ENCODE results near the gene CXADR.

The CXADR gene

DNA sequence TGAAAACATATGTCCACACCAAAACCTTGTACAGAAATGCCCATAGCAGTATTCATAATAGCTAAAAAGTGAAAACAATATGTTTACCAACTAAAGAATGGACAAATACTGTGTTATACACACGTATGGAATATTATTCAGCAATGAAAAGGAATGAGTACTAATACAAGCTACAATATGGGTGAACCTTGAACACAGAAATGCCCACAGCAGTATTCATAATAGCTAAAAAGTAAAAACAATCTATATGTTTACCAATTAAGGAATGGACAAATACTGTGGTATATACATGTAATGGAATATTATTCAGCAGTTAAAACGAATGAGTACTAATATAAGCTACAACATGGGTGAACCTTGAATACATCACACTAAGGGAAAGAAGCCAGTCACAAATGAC, 96.8 kb downstream of the CXADR start:
- H4K20me1 ChIP-seq (ENCODE audit: insufficient read depth, low read length, poor library complexity, severe bottlenecking) = peaks cover 67% of the 10 kb centered on the region
- H3K4me1 ChIP-seq (ENCODE audit: insufficient read depth, low read length, poor library complexity, severe bottlenecking) = peaks cover 53% of the 10 kb centered on the region
- H3K79me2 ChIP-seq (ENCODE audit: insufficient read depth, low read length) = peaks cover 77% of the 10 kb centered on the region
- peak overlapping the region; percentile 80 for H3K4me3 ChIP-seq (ENCODE audit: low read length, poor library complexity, severe bottlenecking)
- peaks cover 12% of the 10 kb centered on the region for H3K36me3 ChIP-seq (ENCODE audit: insufficient read depth, low read length)
- H3F3A ChIP-seq (ENCODE audit: low read depth) = peaks cover 5% of the 10 kb centered on the region; the same call in 1 of the 2 replicates
- H3K4me2 ChIP-seq (ENCODE audit: low read depth, low read length, poor library complexity, severe bottlenecking) = peak overlapping the region; percentile 95
- no peaks in the 10 kb centered on the region for H3K27me3 ChIP-seq (ENCODE audit: insufficient read depth, low read length, poor library complexity, severe bottlenecking)
- no peak overlapping the region for H2AFZ ChIP-seq (ENCODE audit: low read length)
- no peak for TF ChIP-seq EZH2phosphoT487 (IDR thresholded peaks at IDR 0.05; ENCODE audit: borderline replicate concordance)
- TF ChIP-seq, protein P1, sequence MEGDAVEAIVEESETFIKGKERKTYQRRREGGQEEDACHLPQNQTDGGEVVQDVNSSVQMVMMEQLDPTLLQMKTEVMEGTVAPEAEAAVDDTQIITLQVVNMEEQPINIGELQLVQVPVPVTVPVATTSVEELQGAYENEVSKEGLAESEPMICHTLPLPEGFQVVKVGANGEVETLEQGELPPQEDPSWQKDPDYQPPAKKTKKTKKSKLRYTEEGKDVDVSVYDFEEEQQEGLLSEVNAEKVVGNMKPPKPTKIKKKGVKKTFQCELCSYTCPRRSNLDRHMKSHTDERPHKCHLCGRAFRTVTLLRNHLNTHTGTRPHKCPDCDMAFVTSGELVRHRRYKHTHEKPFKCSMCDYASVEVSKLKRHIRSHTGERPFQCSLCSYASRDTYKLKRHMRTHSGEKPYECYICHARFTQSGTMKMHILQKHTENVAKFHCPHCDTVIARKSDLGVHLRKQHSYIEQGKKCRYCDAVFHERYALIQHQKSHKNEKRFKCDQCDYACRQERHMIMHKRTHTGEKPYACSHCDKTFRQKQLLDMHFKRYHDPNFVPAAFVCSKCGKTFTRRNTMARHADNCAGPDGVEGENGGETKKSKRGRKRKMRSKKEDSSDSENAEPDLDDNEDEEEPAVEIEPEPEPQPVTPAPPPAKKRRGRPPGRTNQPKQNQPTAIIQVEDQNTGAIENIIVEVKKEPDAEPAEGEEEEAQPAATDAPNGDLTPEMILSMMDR (conservative IDR thresholded peaks at IDR 0.05; ENCODE audit: low read length) = no peak
- no peaks in the 10 kb centered on the region for H3K9me3 ChIP-seq (ENCODE audit: insufficient read depth, low read depth, low read length)
- H3K9ac ChIP-seq (ENCODE audit: low read depth, low read length, poor library complexity, severe bottlenecking) = peak overlapping the region; percentile 72
- no peaks in the 10 kb centered on the region for H3K9me2 ChIP-seq (replicated peaks; ENCODE audit: low read depth, low read length)

DNA sequence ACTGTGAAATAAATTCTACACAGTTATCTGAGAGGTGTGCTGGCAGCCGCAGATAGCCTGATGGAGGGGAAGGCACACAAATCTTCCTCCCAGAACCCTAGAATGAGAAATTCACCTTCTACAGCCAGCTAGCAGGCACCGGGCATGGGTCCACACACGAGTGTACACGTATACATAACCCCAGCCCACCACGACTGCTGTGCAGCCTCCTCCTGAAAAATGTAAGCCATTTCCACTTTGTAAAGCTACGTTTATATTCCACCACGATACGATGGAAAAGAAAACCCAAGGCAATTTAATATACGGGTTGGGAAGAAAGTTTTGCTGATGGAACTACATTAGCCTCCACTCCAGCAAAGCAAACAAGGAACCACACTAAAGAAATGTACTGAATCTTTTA, 98.1 kb downstream of the CXADR start:
- H3K79me2 ChIP-seq (ENCODE audit: insufficient read depth, low read length) = peaks cover 65% of the 10 kb centered on the region
- H3K9me2 ChIP-seq (replicated peaks; ENCODE audit: low read depth, low read length) = no peaks in the 10 kb centered on the region
- no peaks in the 10 kb centered on the region for H3K9me3 ChIP-seq (ENCODE audit: insufficient read depth, low read depth, low read length)
- H2AFZ ChIP-seq (ENCODE audit: low read length) = peak overlapping the region; percentile 44; the same call in 1 of the 2 replicates
- peaks cover 48% of the 10 kb centered on the region for H3K4me1 ChIP-seq (ENCODE audit: insufficient read depth, low read length, poor library complexity, severe bottlenecking)
- H4K20me1 ChIP-seq (ENCODE audit: insufficient read depth, low read length, poor library complexity, severe bottlenecking) = peaks cover 55% of the 10 kb centered on the region
- no peak for TF ChIP-seq EZH2phosphoT487 (IDR thresholded peaks at IDR 0.05; ENCODE audit: borderline replicate concordance)
- TF ChIP-seq, protein P1 (conservative IDR thresholded peaks at IDR 0.05; ENCODE audit: low read length) = no peak
- no peaks in the 10 kb centered on the region for H3K27me3 ChIP-seq (ENCODE audit: insufficient read depth, low read length, poor library complexity, severe bottlenecking)
- peaks cover 5% of the 10 kb centered on the region for H3K36me3 ChIP-seq (ENCODE audit: insufficient read depth, low read length)
- H3K4me3 ChIP-seq (ENCODE audit: low read length, poor library complexity, severe bottlenecking) = peak overlapping the region; percentile 80
- peak overlapping the region; percentile 95 for H3K4me2 ChIP-seq (ENCODE audit: low read depth, low read length, poor library complexity, severe bottlenecking)
- H3K9ac ChIP-seq (ENCODE audit: low read depth, low read length, poor library complexity, severe bottlenecking) = peak overlapping the region; percentile 91
- peaks cover 5% of the 10 kb centered on the region; the same call in 1 of the 2 replicates for H3F3A ChIP-seq (ENCODE audit: low read depth)

DNA sequence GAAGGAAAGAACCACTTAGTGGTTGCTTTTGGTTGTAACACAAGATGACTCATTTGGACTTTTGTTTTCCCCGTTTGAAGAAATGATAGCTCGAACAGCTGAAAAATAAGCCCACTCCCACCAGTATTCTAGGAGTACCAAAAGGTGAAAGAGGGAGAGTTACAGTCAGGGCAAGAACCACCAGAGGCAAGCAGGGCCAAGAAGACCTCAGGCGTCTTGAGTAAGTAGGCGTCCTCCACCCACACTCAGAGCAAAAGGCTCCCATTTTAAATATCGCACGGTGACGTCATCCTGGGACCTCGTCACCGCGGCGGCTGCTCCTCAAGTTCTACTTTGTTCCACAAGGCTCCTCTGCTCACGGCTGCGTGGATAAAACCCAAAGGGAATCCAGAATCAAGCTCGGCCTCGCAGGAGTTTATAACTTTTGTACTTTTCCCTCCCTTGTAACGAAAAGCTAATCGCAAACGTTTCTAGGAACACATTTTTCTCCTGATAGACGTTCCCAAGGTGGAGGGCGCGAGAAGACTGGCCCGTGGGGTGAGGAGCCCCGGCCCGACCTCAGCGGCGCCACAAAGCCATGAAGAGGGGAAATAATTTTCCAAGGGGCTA, 98.7 kb downstream of the CXADR start:
- Histone ChIP-seq H3K36me3 (ENCODE audit: insufficient read depth, low read length) (peaks cover 5% of the 10 kb centered on the region), H3K79me2 (ENCODE audit: insufficient read depth, low read length) (peaks cover 59% of the 10 kb centered on the region), H3K9ac (ENCODE audit: low read depth, low read length, poor library complexity, severe bottlenecking) (peak overlapping the region; percentile 91), H3K4me1 (ENCODE audit: insufficient read depth, low read length, poor library complexity, severe bottlenecking) (peaks cover 43% of the 10 kb centered on the region), H4K20me1 (ENCODE audit: insufficient read depth, low read length, poor library complexity, severe bottlenecking) (peaks cover 49% of the 10 kb centered on the region), H3K9me2 (replicated peaks; ENCODE audit: low read depth, low read length) (no peaks in the 10 kb centered on the region), H3K4me3 (ENCODE audit: low read length, poor library complexity, severe bottlenecking) (peak overlapping the region; percentile 80), H3K27me3 (ENCODE audit: insufficient read depth, low read length, poor library complexity, severe bottlenecking) (no peaks in the 10 kb centered on the region), H3F3A (ENCODE audit: low read depth) (peaks cover 5% of the 10 kb centered on the region; the same call in 1 of the 2 replicates), H3K4me2 (ENCODE audit: low read depth, low read length, poor library complexity, severe bottlenecking) (peak overlapping the region; percentile 95), H2AFZ (ENCODE audit: low read length) (peak overlapping the region; percentile 44), H3K9me3 (ENCODE audit: insufficient read depth, low read depth, low read length) (no peaks in the 10 kb centered on the region)
- no peak for TF ChIP-seq EZH2phosphoT487 (IDR thresholded peaks at IDR 0.05; ENCODE audit: borderline replicate concordance)
- TF ChIP-seq, protein P1 (conservative IDR thresholded peaks at IDR 0.05; ENCODE audit: low read length) = no peak
